ENCODE data around the gene NCAM1.

Gene NCAM1

DNA sequence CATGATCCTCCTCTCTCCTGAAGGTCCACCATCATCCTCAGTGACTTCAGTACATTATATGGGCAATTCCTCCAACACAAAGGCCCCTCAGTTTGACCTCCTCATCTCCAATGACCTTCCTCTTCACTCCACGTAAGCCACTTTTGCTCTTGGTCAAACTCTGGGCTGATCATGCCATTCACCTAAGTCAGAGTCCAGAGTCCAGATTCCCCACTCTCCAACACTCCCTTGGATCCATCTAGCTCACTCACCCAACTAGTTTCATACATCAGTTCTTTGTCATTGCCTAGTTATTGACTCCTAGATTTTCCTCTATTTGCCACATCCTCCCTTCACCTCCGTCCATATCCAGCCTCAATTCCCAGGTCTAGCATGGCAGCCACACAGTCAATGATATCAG lies 322.7 kb downstream of the NCAM1 start:
- Histone ChIP-seq H3K9ac (ENCODE audit: insufficient read length, low read depth) (no peak overlapping the region), H3K27me3 (ENCODE audit: insufficient read depth, insufficient read length) (no peaks in the 10 kb centered on the region), H3K9me3 (ENCODE audit: insufficient read depth, low read length) (no peaks in the 10 kb centered on the region), H3K36me3 (ENCODE audit: insufficient read depth, insufficient read length, low read length) (no peaks in the 10 kb centered on the region), H3K4me1 (ENCODE audit: insufficient read depth, insufficient read length) (no peaks in the 10 kb centered on the region), H3K4me3 (ENCODE audit: insufficient read length, low read depth) (no peak overlapping the region)
- TF ChIP-seq ZNF274 (IDR thresholded peaks at IDR 0.05; ENCODE audit: low read depth, low read length) = no peak
- TF ChIP-seq YY1 (IDR thresholded peaks at IDR 0.05; ENCODE audit: insufficient read depth, insufficient read length) = no peak
- TF ChIP-seq SUZ12 (IDR thresholded peaks at IDR 0.05; ENCODE audit: extremely low read depth, insufficient read depth, insufficient read length) = no peak
- DNase-seq (ENCODE audit: low read depth, low spot score) = no peak

DNA sequence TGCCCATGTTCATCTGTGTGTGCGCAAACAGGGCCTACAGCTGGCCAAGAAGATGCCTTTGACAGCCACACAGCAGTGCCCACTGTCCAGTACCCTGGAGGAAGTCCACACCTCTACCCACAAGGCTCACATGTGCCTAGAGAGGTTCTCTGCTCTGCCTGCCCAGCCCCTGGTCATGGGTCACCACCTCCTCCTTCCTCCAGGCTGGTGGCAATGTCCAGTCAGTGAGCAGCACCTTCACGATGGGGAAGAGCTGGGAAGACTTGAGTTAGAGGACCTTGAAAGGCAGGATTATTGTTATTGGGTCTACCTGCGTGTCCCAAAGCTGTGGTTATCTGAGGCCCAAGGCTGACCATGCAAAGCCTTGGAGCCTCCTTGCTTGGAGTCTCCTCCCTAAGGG lies 324.8 kb downstream of the NCAM1 start:
- TF ChIP-seq YY1 (IDR thresholded peaks at IDR 0.05; ENCODE audit: insufficient read depth, insufficient read length) (no peak), SUZ12 (IDR thresholded peaks at IDR 0.05; ENCODE audit: extremely low read depth, insufficient read depth, insufficient read length) (no peak), ZNF274 (IDR thresholded peaks at IDR 0.05; ENCODE audit: low read depth, low read length) (no peak)
- Histone ChIP-seq H3K27me3 (ENCODE audit: insufficient read depth, insufficient read length) (no peaks in the 10 kb centered on the region), H3K9ac (ENCODE audit: insufficient read length, low read depth) (no peak overlapping the region), H3K9me3 (ENCODE audit: insufficient read depth, low read length) (no peaks in the 10 kb centered on the region), H3K36me3 (ENCODE audit: insufficient read depth, insufficient read length, low read length) (no peaks in the 10 kb centered on the region), H3K4me1 (ENCODE audit: insufficient read depth, insufficient read length) (no peaks in the 10 kb centered on the region), H3K4me3 (ENCODE audit: insufficient read length, low read depth) (no peak overlapping the region)
- no peak for DNase-seq (ENCODE audit: low read depth, low spot score)

DNA sequence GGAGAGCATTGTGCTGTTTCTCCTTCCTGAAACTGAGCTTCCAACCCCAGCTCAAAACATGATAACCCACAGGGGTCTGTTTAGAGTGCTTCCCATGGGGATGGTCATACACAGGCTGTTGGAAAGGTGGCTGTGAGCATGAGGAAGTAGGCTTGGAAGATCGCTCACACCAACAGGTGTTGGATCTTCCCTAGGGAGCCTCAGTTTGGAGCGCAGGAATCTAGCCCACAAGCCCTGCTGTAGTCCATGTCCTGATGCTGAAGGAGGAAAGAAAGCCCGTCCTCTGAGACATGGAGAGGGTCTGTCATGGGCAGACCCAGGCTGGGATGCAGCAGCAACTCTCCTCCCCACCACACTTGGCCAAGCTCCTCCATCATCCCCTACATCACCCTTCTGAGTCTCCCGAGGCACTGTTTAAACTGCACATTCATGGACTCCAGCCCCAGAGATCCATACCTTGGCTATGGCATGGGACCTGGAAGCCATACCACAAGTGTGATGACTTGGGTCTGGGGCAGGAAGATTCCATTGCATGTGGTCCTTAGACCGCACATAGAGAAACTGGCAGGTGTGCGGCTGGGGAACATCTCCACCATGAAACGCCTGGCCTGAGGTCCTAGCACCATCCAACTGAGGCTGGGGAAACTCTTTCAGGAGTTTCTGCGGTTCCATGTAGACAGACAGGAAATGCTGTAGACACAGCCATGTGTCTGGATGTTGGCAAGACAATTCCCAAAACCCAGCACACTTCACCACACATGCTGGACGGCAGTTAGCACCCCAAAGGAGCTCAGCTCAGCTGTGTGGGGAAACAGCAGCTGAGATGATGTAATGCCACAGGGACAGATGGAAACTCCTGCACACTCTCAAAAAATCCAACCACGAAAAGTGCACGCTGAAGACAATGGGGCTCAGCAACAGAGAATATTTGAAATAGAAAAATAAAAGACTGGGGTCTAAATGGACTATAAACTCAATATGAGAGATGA lies 325.6 kb downstream of the NCAM1 start:
- no peak for DNase-seq (ENCODE audit: low read depth, low spot score)
- H3K4me1 ChIP-seq (ENCODE audit: insufficient read depth, insufficient read length) = no peaks in the 10 kb centered on the region
- no peak overlapping the region for H3K9ac ChIP-seq (ENCODE audit: insufficient read length, low read depth)

GRCh38 chr11:113287801-113288200 lies 326.6 kb downstream of the NCAM1 start:
- DNase-seq (ENCODE audit: low read depth, low spot score) = no peak
- Histone ChIP-seq H3K4me3 (ENCODE audit: insufficient read length, low read depth) (no peak overlapping the region), H3K9me3 (ENCODE audit: insufficient read depth, low read length) (no peaks in the 10 kb centered on the region), H3K27me3 (ENCODE audit: insufficient read depth, insufficient read length) (no peaks in the 10 kb centered on the region), H3K4me1 (ENCODE audit: insufficient read depth, insufficient read length) (no peaks in the 10 kb centered on the region), H3K36me3 (ENCODE audit: insufficient read depth, insufficient read length, low read length) (no peaks in the 10 kb centered on the region), H3K9ac (ENCODE audit: insufficient read length, low read depth) (no peak overlapping the region)
- TF ChIP-seq YY1 (IDR thresholded peaks at IDR 0.05; ENCODE audit: insufficient read depth, insufficient read length) (no peak), ZNF274 (IDR thresholded peaks at IDR 0.05; ENCODE audit: low read depth, low read length) (no peak), SUZ12 (IDR thresholded peaks at IDR 0.05; ENCODE audit: extremely low read depth, insufficient read depth, insufficient read length) (no peak)

More for the DNA sequence above, 325.6 kb downstream of the NCAM1 start:
- H3K36me3 ChIP-seq (ENCODE audit: insufficient read depth, insufficient read length, low read length) = no peaks in the 10 kb centered on the region
- no peak for TF ChIP-seq ZNF274 (IDR thresholded peaks at IDR 0.05; ENCODE audit: low read depth, low read length)
- H3K27me3 ChIP-seq (ENCODE audit: insufficient read depth, insufficient read length) = no peaks in the 10 kb centered on the region
- H3K4me3 ChIP-seq (ENCODE audit: insufficient read length, low read depth) = no peak overlapping the region
- H3K9me3 ChIP-seq (ENCODE audit: insufficient read depth, low read length) = no peaks in the 10 kb centered on the region

GRCh38 chr11:113288286-113288863 lies 327.2 kb downstream of the NCAM1 start:
- Histone ChIP-seq H3K27me3 (ENCODE audit: insufficient read depth, insufficient read length) (no peaks in the 10 kb centered on the region), H3K4me3 (ENCODE audit: insufficient read length, low read depth) (no peak overlapping the region), H3K4me1 (ENCODE audit: insufficient read depth, insufficient read length) (no peaks in the 10 kb centered on the region), H3K36me3 (ENCODE audit: insufficient read depth, insufficient read length, low read length) (no peaks in the 10 kb centered on the region), H3K9me3 (ENCODE audit: insufficient read depth, low read length) (no peaks in the 10 kb centered on the region), H3K9ac (ENCODE audit: insufficient read length, low read depth) (no peak overlapping the region)
- TF ChIP-seq SUZ12 (IDR thresholded peaks at IDR 0.05; ENCODE audit: extremely low read depth, insufficient read depth, insufficient read length) (no peak), ZNF274 (IDR thresholded peaks at IDR 0.05; ENCODE audit: low read depth, low read length) (no peak), YY1 (IDR thresholded peaks at IDR 0.05; ENCODE audit: insufficient read depth, insufficient read length) (no peak)
- DNase-seq (ENCODE audit: low read depth, low spot score) = no peak

DNA sequence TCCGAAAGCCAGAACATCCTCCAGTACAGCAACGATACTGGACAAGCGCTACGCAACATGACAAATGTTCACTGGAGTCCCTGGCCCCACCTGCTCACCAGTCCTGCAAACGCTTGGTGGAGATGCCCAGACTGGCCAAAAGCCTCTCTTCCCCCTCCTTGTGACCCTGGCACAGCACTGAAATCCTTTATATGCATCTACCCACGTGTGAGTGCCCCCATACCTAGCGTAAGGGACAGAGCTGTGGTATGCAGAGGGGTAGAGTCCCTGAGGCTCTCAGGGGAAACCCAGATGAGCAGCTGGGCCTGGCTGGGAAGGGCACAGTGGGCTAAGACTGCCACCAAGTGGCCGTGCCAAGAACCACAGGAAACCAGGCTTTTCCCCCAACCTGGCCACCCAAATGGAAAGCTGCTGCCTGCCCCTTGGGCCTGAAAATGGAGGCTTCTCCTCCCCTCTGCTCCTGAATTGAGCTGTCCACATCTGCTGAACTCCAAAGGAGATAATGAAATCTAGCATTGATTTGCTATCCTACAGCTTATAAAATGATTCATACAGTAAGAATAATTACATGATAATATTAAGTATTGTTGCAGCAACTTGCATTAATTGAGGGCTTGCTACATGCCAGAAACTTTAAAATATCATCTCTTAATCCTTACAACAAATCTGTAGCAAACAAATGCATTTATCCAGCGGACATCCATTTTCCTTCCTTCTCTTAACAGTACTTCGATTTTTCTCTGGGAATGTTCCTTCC lies 328.4 kb downstream of the NCAM1 start:
- Histone ChIP-seq H3K9ac (ENCODE audit: insufficient read length, low read depth) (no peak overlapping the region), H3K36me3 (ENCODE audit: insufficient read depth, insufficient read length, low read length) (no peaks in the 10 kb centered on the region), H3K4me1 (ENCODE audit: insufficient read depth, insufficient read length) (no peaks in the 10 kb centered on the region), H3K4me3 (ENCODE audit: insufficient read length, low read depth) (no peak overlapping the region), H3K9me3 (ENCODE audit: insufficient read depth, low read length) (no peaks in the 10 kb centered on the region), H3K27me3 (ENCODE audit: insufficient read depth, insufficient read length) (no peaks in the 10 kb centered on the region)
- DNase-seq (ENCODE audit: low read depth, low spot score) = peak; percentile 63
- no peak for TF ChIP-seq SUZ12 (IDR thresholded peaks at IDR 0.05; ENCODE audit: extremely low read depth, insufficient read depth, insufficient read length)
- no peak for TF ChIP-seq YY1 (IDR thresholded peaks at IDR 0.05; ENCODE audit: insufficient read depth, insufficient read length)
- TF ChIP-seq ZNF274 (IDR thresholded peaks at IDR 0.05; ENCODE audit: low read depth, low read length) = no peak

DNA sequence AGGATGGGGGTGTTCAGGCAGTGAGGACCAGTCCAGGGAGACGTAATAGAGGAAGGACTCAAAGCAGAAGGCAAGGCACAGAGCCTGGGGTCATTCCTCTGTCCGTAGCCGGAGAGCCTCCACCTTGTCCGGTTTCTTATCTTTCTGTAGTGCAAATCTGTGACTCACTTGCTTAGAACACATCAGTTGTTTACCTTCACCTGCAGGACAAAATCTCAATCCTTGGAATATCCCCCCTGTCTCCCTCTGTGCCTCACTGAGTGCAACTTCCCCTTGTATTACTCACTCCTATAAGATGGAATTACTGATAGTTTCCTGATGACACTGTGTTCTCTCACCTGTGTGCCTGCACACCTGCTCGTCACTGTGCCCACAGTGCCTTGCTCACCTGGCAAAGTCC lies 332.7 kb downstream of the NCAM1 start:
- Histone ChIP-seq H3K36me3 (ENCODE audit: insufficient read depth, insufficient read length, low read length) (no peaks in the 10 kb centered on the region), H3K4me3 (ENCODE audit: insufficient read length, low read depth) (no peak overlapping the region), H3K27me3 (ENCODE audit: insufficient read depth, insufficient read length) (no peaks in the 10 kb centered on the region), H3K9me3 (ENCODE audit: insufficient read depth, low read length) (no peaks in the 10 kb centered on the region), H3K4me1 (ENCODE audit: insufficient read depth, insufficient read length) (peaks cover 4% of the 10 kb centered on the region), H3K9ac (ENCODE audit: insufficient read length, low read depth) (no peak overlapping the region)
- TF ChIP-seq YY1 (IDR thresholded peaks at IDR 0.05; ENCODE audit: insufficient read depth, insufficient read length) = no peak
- no peak for DNase-seq (ENCODE audit: low read depth, low spot score)
